ENCODE data around the gene TLL2. TPM values are rescaled to one million over a fixed set of nuclear protein-coding genes. Genes with fewer than 3 reads are reported as not detected.

TLL2 gene
- total and polyA plus RNA-seq, 2 experiments from 2014 or later, result 2.6 to 3.0 TPM

- no peak for TF ChIP-seq ZNF462 (CRISPR knock-in tag; IDR thresholded peaks at IDR 0.05)
- no peak for TF ChIP-seq ETS1 (IDR thresholded peaks at IDR 0.05)
- TF ChIP-seq ZNF331 (CRISPR knock-in tag; IDR thresholded peaks at IDR 0.05; ENCODE audit: low read depth), result no peak
Measured at GRCh38 chr10:96418582-96418981, 95.1 kb downstream of the TLL2 start (continued).

- peak; percentile 49 for DNase-seq (ENCODE audit: low spot score)
- H3K4me3 Mint-ChIP-seq, result no peak overlapping the region
- Histone ChIP-seq H4K20me1 (replicated peaks; ENCODE audit: insufficient read depth) (no peaks in the 10 kb centered on the region), H2AFZ (no peak overlapping the region), H3K4me3 (no peak overlapping the region), H3K36me3 (ENCODE audit: insufficient read depth) (no peaks in the 10 kb centered on the region), H3K4me2 (no peak overlapping the region), H3K27ac (ENCODE audit: low read depth) (no peak overlapping the region), H3K27me3 (ENCODE audit: insufficient read depth) (no peaks in the 10 kb centered on the region), H3F3A (replicated peaks; ENCODE audit: low read depth) (no peaks in the 10 kb centered on the region), H3K79me2 (replicated peaks; ENCODE audit: insufficient read depth) (no peaks in the 10 kb centered on the region), H3K9me2 (ENCODE audit: insufficient read depth) (no peaks in the 10 kb centered on the region), H3K4me1 (ENCODE audit: insufficient read depth) (no peaks in the 10 kb centered on the region)
- H3K27ac Mint-ChIP-seq, result no peak overlapping the region
- H3K27me3 Mint-ChIP-seq (ENCODE audit: insufficient read depth, low read depth, poor library complexity), result no peaks in the 10 kb centered on the region
- H3K4me1 Mint-ChIP-seq, result no peaks in the 10 kb centered on the region; the same call in 2 of the 3 replicates
- no peaks in the 10 kb centered on the region for H3K36me3 Mint-ChIP-seq (ENCODE audit: low read depth)
- H3K9me3 Mint-ChIP-seq, result no peaks in the 10 kb centered on the region; the same call in 2 of the 3 replicates
- peak; percentile 79 for ATAC-seq
- TF ChIP-seq STAT1 (IDR thresholded peaks at IDR 0.05; ENCODE audit: unreplicated experiment), result no peak
- no peak for TF ChIP-seq EZH2 (IDR thresholded peaks at IDR 0.05; ENCODE audit: low read depth, unreplicated experiment)
- no peak for TF ChIP-seq NANOG (IDR thresholded peaks at IDR 0.05; ENCODE audit: borderline replicate concordance)
- TF ChIP-seq CREB1 (CRISPR knock-in tag; IDR thresholded peaks at IDR 0.05; ENCODE audit: low read depth), result no peak
- no peak for TF ChIP-seq EZH2phosphoT487 (IDR thresholded peaks at IDR 0.05; ENCODE audit: unreplicated experiment)
- no peak for TF ChIP-seq CTCF (conservative IDR thresholded peaks at IDR 0.05; ENCODE audit: low read depth in 2 of 2)
- TF ChIP-seq JUNB (IDR thresholded peaks at IDR 0.05; ENCODE audit: unreplicated experiment), result no peak
- TF ChIP-seq ZNF114 (CRISPR knock-in tag; IDR thresholded peaks at IDR 0.05), result no peak
- no peak for TF ChIP-seq ETS1 (IDR thresholded peaks at IDR 0.05)
Measured at GRCh38 chr10:96417441-96417840, 96.3 kb downstream of the TLL2 start.
